Mononuclear cell (primary cell): ENCODE measurements around the gene TCEAL7. TPM values are rescaled to one million over a fixed set of nuclear protein-coding genes. Genes with fewer than 3 reads are reported as not detected.

Experiments
- total RNA-seq: library from RNA; depleted of rRNA; stranded (reverse); fragments of >200 nt; gene quantifications from one replicate; pipeline ENCODE4 v1.2.3, GENCODE V29; 2012

TCEAL7 gene
- total RNA-seq, 1 donor = 0.21 TPM

Other genes with a start within 250 kb of the TCEAL7 start
- 0.73 TPM for gene NXF3, start 237.1 kb upstream of the TCEAL7 start, total RNA-seq
- 38.4 TPM for gene BEX4, start 115.1 kb upstream of the TCEAL7 start, total RNA-seq
- gene TCEAL8, start 75.1 kb upstream of the TCEAL7 start, total RNA-seq = 29.5 TPM
- 0.10 TPM for gene TCEAL5, start 53.5 kb upstream of the TCEAL7 start, total RNA-seq
- 32.5 TPM for gene BEX2, start 19.2 kb upstream of the TCEAL7 start, total RNA-seq
- 2.5 TPM for gene TCEAL9, start 26.3 kb downstream of the TCEAL7 start, total RNA-seq
- gene BEX3, start 46.3 kb downstream of the TCEAL7 start, total RNA-seq = 38.6 TPM
- gene RAB40A, start 189.2 kb downstream of the TCEAL7 start, total RNA-seq = not detected